ENCODE results near the gene DDO.
"Not testable (repeated sequence)": the region's sequence is repeated elsewhere in the genome, so short reads cannot be mapped to it uniquely, and the experiment has no call there.

DDO gene

GRCh38 chr6:110415086-110415916 lies at the start of gene DDO:
Gene DDO, minus strand, starts transcription at chr6:110415575. Its CDS starts 2,113 bp downstream, at chr6:110413462.
- DNase-seq, result no peak

- DNase-seq, result no peak
These were observed 47.6 kb upstream of the DDO start for GRCh38 chr6:110462884-110463481.

DNA sequence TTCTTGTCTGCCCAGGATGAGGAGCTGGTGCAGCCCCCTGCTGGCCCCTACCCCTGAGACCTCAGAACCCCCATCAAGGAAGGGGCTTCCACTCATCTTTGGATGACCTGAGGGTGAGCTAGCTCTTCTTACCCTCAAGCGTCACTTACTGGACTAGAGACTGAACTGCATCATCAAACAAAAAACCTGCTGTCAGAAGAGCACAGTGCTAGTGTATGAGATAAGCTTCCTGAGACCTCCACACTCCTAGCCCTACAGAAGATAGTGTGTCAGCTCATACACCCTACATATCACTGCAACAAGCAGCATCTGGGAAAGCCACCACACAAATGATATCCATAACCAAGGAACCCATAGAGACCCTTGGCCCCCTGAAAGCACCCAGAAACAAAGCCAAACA lies 46.0 kb upstream of the DDO start:
- no peak for DNase-seq

DNA sequence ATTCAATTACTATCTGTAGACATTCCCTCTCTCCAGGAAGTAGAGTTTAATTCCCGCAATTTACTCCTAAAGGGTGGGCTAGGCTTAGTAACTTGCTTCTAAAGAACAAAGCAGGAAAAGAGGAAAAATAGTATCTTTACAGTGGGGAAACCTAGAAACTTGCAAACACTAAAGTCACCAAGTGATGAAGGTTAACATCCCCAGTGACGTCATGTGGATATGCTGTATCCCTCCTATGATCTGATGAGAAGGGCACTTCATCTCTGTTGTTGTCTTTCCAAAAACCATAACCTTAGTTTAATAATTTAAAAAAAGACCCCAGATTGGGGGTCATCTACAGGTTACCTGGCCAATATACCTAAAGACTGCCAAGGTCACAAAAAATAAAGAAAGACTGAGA lies 43.8 kb upstream of the DDO start:
- DNase-seq, result no peak

DNA sequence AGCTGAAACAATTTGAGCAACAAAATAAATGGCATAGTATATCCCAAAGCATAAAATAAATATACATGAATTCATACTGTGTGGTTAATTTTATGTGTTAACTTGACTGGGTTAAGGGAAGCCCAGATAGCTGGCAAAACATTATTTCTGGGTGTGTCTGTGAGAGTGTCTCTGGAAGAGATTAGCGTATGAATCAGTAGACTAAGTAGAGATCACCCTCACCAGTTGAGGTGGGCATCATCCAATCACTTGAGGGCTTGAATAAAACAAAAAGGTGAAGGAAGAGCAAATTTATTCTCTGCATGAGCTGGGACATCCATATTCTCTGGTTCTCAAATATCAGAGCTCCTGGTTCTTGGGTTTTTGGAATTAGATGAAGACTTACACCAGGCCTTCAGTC lies 43.1 kb upstream of the DDO start:
- no peak for DNase-seq

GRCh38 chr6:110457567-110458175 lies 42.3 kb upstream of the DDO start:
- DNase-seq, result not testable (repeated sequence)

DNA sequence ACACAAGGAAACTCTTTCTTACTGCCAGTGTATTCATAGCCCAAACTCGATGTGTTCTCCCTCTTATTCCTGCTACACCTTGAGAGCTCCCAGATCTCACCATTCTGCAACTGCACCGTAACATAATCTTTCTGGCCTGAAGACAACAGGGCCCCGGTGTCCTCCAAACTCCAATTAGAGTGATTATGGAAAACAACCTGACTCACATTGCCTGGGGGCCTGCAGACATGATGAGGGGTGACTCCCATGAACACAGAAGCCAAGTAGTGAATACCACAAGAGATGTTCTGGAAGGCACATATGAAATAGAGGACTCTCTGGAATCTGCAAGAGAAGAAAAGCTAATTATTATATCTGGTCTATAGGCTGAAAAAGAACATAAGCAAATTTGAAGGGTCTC lies 41.3 kb upstream of the DDO start:
- DNase-seq, result no peak

GRCh38 chr6:110449541-110449895 lies 34.1 kb upstream of the DDO start:
- no peak for DNase-seq

DNA sequence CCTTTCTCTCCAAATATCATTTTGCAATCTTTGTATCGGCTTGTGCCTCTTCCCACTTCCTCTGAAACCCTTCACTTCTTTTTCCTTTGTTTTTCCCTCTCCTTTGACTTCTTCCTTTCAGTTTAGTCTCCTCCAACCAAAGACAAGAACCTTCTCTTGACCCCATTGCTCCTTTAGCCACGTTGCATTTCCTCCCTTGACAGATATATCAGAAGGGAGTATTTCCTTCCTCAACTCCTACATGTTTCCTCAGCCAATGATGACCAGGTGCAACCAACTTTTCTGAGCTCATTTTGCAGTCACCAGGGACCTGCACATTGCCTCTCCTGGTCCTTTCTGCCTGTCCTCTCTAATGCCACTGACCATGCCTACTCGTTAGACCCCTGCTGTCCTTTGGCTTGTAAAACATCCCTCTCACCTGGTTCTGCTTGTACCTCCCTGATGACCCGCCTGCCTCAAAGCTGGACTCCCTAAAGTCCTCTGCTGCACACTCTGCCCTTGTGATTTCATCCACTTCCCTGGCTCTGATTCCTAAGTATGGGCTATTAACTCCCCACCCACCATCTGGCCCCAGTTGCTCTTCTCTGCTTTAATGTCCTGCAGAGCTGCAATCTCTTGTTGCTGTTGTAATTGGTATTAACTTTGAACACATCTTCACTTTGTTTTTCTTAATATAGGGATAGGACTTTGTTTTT lies 33.6 kb upstream of the DDO start:
- DNase-seq, result no peak

DNA sequence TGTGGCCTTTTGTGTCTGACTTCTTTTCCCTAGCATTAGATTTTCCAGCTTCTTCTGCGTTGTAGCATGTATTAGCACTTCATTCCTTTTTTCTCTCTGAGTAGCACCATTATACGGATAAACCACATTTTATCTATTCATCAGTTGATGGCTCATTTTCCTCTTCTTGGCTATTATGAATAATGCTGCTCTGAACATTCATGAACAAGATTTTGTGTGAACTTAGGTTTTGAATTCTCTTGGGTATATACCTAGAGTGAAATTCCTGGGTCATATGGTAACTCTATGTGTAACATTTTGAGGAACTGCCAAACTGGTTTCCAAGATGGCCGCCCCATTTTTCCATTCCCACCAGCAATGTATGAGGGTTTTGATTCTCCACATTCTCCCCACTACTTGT lies 32.4 kb upstream of the DDO start:
- DNase-seq, result no peak

DNA sequence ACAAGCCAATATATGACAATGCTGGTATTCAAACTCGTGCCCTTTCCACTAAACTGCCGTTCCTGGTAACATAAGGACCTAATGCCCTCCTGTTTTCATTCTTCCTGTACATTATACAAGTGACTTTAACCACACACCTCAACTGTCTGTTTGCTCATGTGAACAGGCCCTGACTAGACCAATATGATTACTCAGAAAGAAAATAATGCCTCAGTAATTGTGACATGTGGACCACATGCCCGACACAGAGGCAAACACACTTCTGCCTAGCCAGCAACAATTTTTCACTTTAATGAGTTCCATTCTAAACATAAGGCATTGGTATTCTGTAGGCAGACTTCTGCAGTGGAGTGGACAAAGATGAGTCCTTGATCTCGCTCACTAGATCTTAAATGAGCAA lies 31.0 kb upstream of the DDO start:
- DNase-seq, result no peak

DNA sequence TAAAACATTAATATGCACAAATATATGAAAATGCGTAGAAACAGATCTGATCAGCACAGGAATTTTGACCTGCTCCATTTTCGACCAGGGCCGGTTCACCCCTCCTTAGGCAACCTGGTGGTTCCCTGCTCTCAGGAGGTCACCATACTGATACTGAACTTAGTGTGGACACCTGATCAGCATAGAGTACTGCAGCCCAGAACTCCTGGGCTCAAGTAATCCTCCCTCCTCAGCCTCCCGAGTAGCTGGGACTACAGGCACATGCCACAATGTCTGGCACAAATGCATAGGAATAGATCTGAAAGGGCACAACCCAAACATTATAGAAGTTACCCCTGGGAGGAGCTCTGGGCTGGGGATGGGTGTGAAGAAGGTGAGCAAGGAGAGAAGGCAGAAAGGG lies 24.7 kb upstream of the DDO start:
- no peak for DNase-seq

- DNase-seq, result no peak
These were observed 24.0 kb upstream of the DDO start for GRCh38 chr6:110439356-110439755.

DNA sequence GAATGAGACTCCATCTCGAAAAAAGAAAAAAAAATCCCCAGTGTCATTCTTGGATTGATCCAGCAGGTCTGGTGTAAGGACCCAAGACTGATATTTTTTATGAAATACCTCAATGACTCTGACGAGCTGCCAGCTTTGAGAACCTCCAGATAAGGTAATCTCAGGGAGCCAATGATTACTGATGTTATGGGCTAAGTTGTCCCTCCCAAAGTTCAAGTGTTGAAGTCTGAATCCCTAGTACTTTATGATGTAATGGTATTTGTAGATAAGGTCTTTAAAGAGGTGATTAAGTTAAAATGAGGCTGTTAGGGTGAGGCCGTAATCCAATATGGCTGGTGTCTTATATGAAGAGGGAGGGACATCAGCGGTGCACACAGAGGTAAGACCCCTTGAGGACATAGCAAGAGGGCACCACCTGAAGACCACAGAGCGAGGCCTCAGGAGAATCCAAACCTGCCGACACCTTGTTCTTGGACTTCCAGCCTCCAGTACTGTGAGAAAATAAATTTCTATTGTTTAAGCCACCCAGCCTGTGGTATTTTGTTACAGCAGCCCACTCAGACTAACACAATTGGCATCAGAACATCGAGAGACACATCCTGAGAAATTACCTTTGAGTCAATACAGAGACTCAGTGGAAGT lies 19.7 kb upstream of the DDO start:
- DNase-seq, result no peak

- DNase-seq, result no peak
These were observed 17.0 kb upstream of the DDO start for GRCh38 chr6:110432285-110432900.

GRCh38 chr6:110430741-110431140 lies 15.4 kb upstream of the DDO start:
- DNase-seq, result no peak

DNA sequence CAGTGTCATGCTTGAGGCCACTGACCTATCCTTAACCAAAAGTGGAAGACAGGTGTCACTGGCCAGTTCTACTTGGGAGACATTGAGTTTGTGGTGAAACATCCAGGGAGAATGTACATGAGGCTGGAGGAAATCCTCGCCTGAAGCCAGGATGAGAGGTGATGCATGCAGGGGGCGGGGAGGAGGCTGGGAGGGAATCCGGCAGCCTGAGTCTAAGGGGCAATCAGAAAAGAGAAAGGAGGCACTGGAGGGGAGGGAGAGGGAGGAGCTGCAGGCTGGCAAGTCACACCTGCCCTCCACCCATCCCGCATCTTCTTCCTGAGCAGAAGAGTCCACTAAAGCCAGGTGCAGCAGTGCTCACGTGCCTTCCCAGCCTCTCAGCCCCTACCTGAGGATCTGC lies 14.9 kb upstream of the DDO start:
- no peak for DNase-seq

GRCh38 chr6:110428153-110428552 lies 12.8 kb upstream of the DDO start:
- DNase-seq, result no peak

DNA sequence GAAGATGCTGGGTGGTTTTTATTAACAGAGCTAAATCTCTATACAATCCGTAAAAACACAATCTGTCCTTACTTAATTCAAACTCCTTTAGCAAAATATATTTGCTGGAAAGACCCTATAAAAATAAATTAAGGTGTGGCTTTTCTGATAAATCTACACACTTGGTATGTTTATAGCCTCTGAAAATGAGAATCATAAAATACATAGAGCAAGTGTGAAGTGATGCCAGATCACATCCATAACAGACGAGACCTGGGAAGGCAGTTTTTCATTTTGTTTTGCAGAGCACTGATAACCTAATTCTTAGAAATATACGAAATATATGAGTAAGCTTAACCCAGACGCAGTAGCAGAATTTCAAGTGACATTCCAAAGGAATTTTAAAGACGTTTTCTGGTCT lies 10.4 kb upstream of the DDO start:
- DNase-seq, result no peak

DNA sequence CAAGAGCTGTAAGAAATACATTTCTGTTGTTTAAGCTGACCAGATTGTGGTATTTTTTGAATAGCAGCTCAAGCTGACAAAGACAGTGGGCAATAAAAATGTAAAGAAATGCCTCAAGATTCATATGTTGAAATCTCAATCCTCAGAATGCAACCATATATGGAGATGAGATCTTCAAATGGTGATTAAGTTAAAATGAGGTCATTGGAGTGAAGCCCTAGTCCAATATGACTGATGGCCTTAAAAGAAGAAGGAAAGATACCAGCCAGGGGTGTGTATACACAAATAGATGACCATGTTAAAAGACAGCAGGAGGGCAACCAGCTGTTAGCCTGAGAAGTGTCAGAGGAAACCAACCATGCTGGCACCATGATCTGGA lies 7.1 kb upstream of the DDO start:
- no peak for DNase-seq

GRCh38 chr6:110421749-110422443 lies 6.5 kb upstream of the DDO start:
- DNase-seq, result no peak

- DNase-seq, result no peak
These were observed 3.8 kb upstream of the DDO start for GRCh38 chr6:110419028-110419739.

Data from activated effector memory CD4-positive, alpha-beta T cell treated with anti-CD3 and anti-CD28 coated beads, Interleukin-2, amount 50 U/mL, for 16 hours (primary cell).